Measurements from ENCODE around the gene KASH5.

Gene KASH5

GRCh38 chr19:49419173-49419572, 31.1 kb downstream of the KASH5 start:
- Histone ChIP-seq H3K4me1 (ENCODE audit: insufficient read depth, low read length) (peaks cover 11% of the 10 kb centered on the region), H3K4me3 (ENCODE audit: low read depth in 1 of 2, low read length in 2 of 2) (no peak overlapping the region), H3K9ac (ENCODE audit: low read length) (no peak overlapping the region), H3K36me3 (ENCODE audit: insufficient read depth, low read length) (no peaks in the 10 kb centered on the region), H3K27ac (ENCODE audit: low read depth, low read length) (no peak overlapping the region), H3K9me3 (ENCODE audit: low read length) (no peaks in the 10 kb centered on the region), H3K27me3 (ENCODE audit: control insufficient read depth in 1 of 2, insufficient read depth in 2 of 2, low read length in 2 of 2) (peaks cover 46 to 68% of the 10 kb centered on the region in 2 donors)

- Histone ChIP-seq H3K36me3 (ENCODE audit: insufficient read depth, low read length) (no peaks in the 10 kb centered on the region), H3K27me3 (ENCODE audit: control insufficient read depth in 1 of 2, insufficient read depth in 2 of 2, low read length in 2 of 2) (peaks cover 46 to 78% of the 10 kb centered on the region in 2 donors), H3K27ac (ENCODE audit: low read depth, low read length) (no peak overlapping the region)
Observed at GRCh38 chr19:49420227-49420626, 32.2 kb downstream of the KASH5 start.

GRCh38 chr19:49421039-49421877, 33.2 kb downstream of the KASH5 start:
- H3K4me3 ChIP-seq (ENCODE audit: low read depth in 1 of 2, low read length in 2 of 2) = no peak overlapping the region
- no peaks in the 10 kb centered on the region for H3K36me3 ChIP-seq (ENCODE audit: insufficient read depth, low read length)
- peaks cover 56 to 82% of the 10 kb centered on the region in 2 donors for H3K27me3 ChIP-seq (ENCODE audit: control insufficient read depth in 1 of 2, insufficient read depth in 2 of 2, low read length in 2 of 2)
- H3K4me1 ChIP-seq (ENCODE audit: insufficient read depth, low read length) = peaks cover 11% of the 10 kb centered on the region
- no peak overlapping the region for H3K27ac ChIP-seq (ENCODE audit: low read depth, low read length)
- no peak overlapping the region for H3K9ac ChIP-seq (ENCODE audit: low read length)
- no peaks in the 10 kb centered on the region for H3K9me3 ChIP-seq (ENCODE audit: low read length)

More at GRCh38 chr19:49420227-49420626, 32.2 kb downstream of the KASH5 start:
- Histone ChIP-seq H3K9ac (ENCODE audit: low read length) (no peak overlapping the region), H3K4me1 (ENCODE audit: insufficient read depth, low read length) (peaks cover 11% of the 10 kb centered on the region), H3K9me3 (ENCODE audit: low read length) (no peaks in the 10 kb centered on the region), H3K4me3 (ENCODE audit: low read depth in 1 of 2, low read length in 2 of 2) (no peak overlapping the region)

GRCh38 chr19:49421878-49422202, 33.8 kb downstream of the KASH5 start:
- Histone ChIP-seq H3K4me1 (ENCODE audit: insufficient read depth, low read length) (peaks cover 11% of the 10 kb centered on the region), H3K27me3 (ENCODE audit: control insufficient read depth in 1 of 2, insufficient read depth in 2 of 2, low read length in 2 of 2) (peaks cover 62 to 84% of the 10 kb centered on the region in 2 donors), H3K27ac (ENCODE audit: low read depth, low read length) (no peak overlapping the region), H3K4me3 (ENCODE audit: low read depth in 1 of 2, low read length in 2 of 2) (no peak overlapping the region), H3K9me3 (ENCODE audit: low read length) (no peaks in the 10 kb centered on the region), H3K36me3 (ENCODE audit: insufficient read depth, low read length) (no peaks in the 10 kb centered on the region), H3K9ac (ENCODE audit: low read length) (no peak overlapping the region)

GRCh38 chr19:49422407-49423070, 34.5 kb downstream of the KASH5 start:
- H3K27me3 ChIP-seq (ENCODE audit: control insufficient read depth in 1 of 2, insufficient read depth in 2 of 2, low read length in 2 of 2) = peaks cover 69 to 85% of the 10 kb centered on the region in 2 donors
- H3K9ac ChIP-seq (ENCODE audit: low read length) = no peak overlapping the region
- peaks cover 11% of the 10 kb centered on the region for H3K4me1 ChIP-seq (ENCODE audit: insufficient read depth, low read length)
- H3K27ac ChIP-seq (ENCODE audit: low read depth, low read length) = no peak overlapping the region
- H3K4me3 ChIP-seq (ENCODE audit: low read depth in 1 of 2, low read length in 2 of 2) = no peak overlapping the region
- H3K36me3 ChIP-seq (ENCODE audit: insufficient read depth, low read length) = no peaks in the 10 kb centered on the region
- no peaks in the 10 kb centered on the region for H3K9me3 ChIP-seq (ENCODE audit: low read length)

GRCh38 chr19:49423071-49423984, 35.3 kb downstream of the KASH5 start, which contains the start of gene PTH2:
Gene PTH2 (minus strand): TSS chr19:49423441. CDS start chr19:49423339, 102 bp downstream.
- H3K36me3 ChIP-seq (ENCODE audit: insufficient read depth, low read length) = no peaks in the 10 kb centered on the region
- H3K9ac ChIP-seq (ENCODE audit: low read length) = no peak within 1 kb of the TSS
- no peak within 1 kb of the TSS for H3K4me3 ChIP-seq (ENCODE audit: low read depth in 1 of 2, low read length in 2 of 2)
- H3K27me3 ChIP-seq (ENCODE audit: control insufficient read depth in 1 of 2, insufficient read depth in 2 of 2, low read length in 2 of 2) = peaks cover 74 to 93% of the 10 kb centered on the region in 2 donors
- no peaks in the 10 kb centered on the region for H3K9me3 ChIP-seq (ENCODE audit: low read length)
- H3K27ac ChIP-seq (ENCODE audit: low read depth, low read length) = no peak within 1 kb of the TSS
- H3K4me1 ChIP-seq (ENCODE audit: insufficient read depth, low read length) = peaks cover 16% of the 10 kb centered on the region

GRCh38 chr19:49423985-49424303, 35.9 kb downstream of the KASH5 start:
- peaks cover 19% of the 10 kb centered on the region for H3K4me1 ChIP-seq (ENCODE audit: insufficient read depth, low read length)
- H3K9ac ChIP-seq (ENCODE audit: low read length) = no peak overlapping the region
- H3K36me3 ChIP-seq (ENCODE audit: insufficient read depth, low read length) = no peaks in the 10 kb centered on the region
- H3K9me3 ChIP-seq (ENCODE audit: low read length) = no peaks in the 10 kb centered on the region
- peaks cover 74 to 97% of the 10 kb centered on the region in 2 donors for H3K27me3 ChIP-seq (ENCODE audit: control insufficient read depth in 1 of 2, insufficient read depth in 2 of 2, low read length in 2 of 2)
- H3K27ac ChIP-seq (ENCODE audit: low read depth, low read length) = no peak overlapping the region
- H3K4me3 ChIP-seq (ENCODE audit: low read depth in 1 of 2, low read length in 2 of 2) = no peak overlapping the region

- peaks cover 19% of the 10 kb centered on the region for H3K4me1 ChIP-seq (ENCODE audit: insufficient read depth, low read length)
- no peak within 1 kb of the TSS for H3K9ac ChIP-seq (ENCODE audit: low read length)
- H3K27me3 ChIP-seq (ENCODE audit: control insufficient read depth in 1 of 2, insufficient read depth in 2 of 2, low read length in 2 of 2) = peaks cover 67 to 92% of the 10 kb centered on the region in 2 donors
- no peaks in the 10 kb centered on the region for H3K36me3 ChIP-seq (ENCODE audit: insufficient read depth, low read length)
- H3K4me3 ChIP-seq (ENCODE audit: low read depth in 1 of 2, low read length in 2 of 2) = no peak within 1 kb of the TSS
- H3K9me3 ChIP-seq (ENCODE audit: low read length) = no peaks in the 10 kb centered on the region
- H3K27ac ChIP-seq (ENCODE audit: low read depth, low read length) = no peak within 1 kb of the TSS
Observed at GRCh38 chr19:49425178-49425577, 37.1 kb downstream of the KASH5 start, which contains the start of gene GFY. Gene GFY (plus strand): TSS chr19:49425388. CDS start chr19:49426431, 1,043 bp downstream.

- Histone ChIP-seq H3K36me3 (ENCODE audit: insufficient read depth, low read length) (no peaks in the 10 kb centered on the region), H3K4me1 (ENCODE audit: insufficient read depth, low read length) (peaks cover 19% of the 10 kb centered on the region), H3K9me3 (ENCODE audit: low read length) (no peaks in the 10 kb centered on the region), H3K27me3 (ENCODE audit: control insufficient read depth in 1 of 2, insufficient read depth in 2 of 2, low read length in 2 of 2) (peaks cover 59 to 93% of the 10 kb centered on the region in 2 donors), H3K9ac (ENCODE audit: low read length) (no peak overlapping the region), H3K27ac (ENCODE audit: low read depth, low read length) (no peak overlapping the region), H3K4me3 (ENCODE audit: low read depth in 1 of 2, low read length in 2 of 2) (no peak overlapping the region)
Observed at GRCh38 chr19:49425922-49426592, 38.0 kb downstream of the KASH5 start.

GRCh38 chr19:49427339-49427738, 39.3 kb downstream of the KASH5 start:
- Histone ChIP-seq H3K9me3 (ENCODE audit: low read length) (no peaks in the 10 kb centered on the region), H3K4me1 (ENCODE audit: insufficient read depth, low read length) (peaks cover 14% of the 10 kb centered on the region), H3K36me3 (ENCODE audit: insufficient read depth, low read length) (no peaks in the 10 kb centered on the region), H3K4me3 (ENCODE audit: low read depth in 1 of 2, low read length in 2 of 2) (no peak overlapping the region), H3K9ac (ENCODE audit: low read length) (no peak overlapping the region), H3K27me3 (ENCODE audit: control insufficient read depth in 1 of 2, insufficient read depth in 2 of 2, low read length in 2 of 2) (peaks cover 54 to 95% of the 10 kb centered on the region in 2 donors), H3K27ac (ENCODE audit: low read depth, low read length) (no peak overlapping the region)
